Stomach (tissue), 9 donors: ENCODE data around the gene LYZ. TPM values are rescaled to one million over a fixed set of nuclear protein-coding genes. Genes with fewer than 3 reads are reported as not detected.

Experiments
- DNase-seq, 2 donors: peaks; one replicate each; pipeline versions ENCODE4 v3.0.0 to v3.0.0-alpha.2; 2013 to 2019
- H3K27ac ChIP-seq, 5 donors: fragments of 200-600 bp in 4 of 5; sonication (generic) in 4 of 5; one replicate each; pipeline ENCODE4 v1.5.1; 2013 to 2019; ENCODE audit warnings: mild to moderate bottlenecking in 1 of 5, moderate library complexity in 1 of 5
- H3K27me3 ChIP-seq, 3 donors: fragments of 200-600 bp; sonication (generic); one replicate each; pipeline ENCODE4 v1.5.1; 2017 to 2019; ENCODE audit warnings: mixed run types in 1 of 3
- H3K36me3 ChIP-seq, 4 donors: fragments of 200-600 bp; sonication (generic); 1 replicate in 3 of 4; 2 replicates in 1 of 4; pipeline ENCODE4 v1.5.1; 2016 to 2019
- H3K4me1 ChIP-seq, 4 donors: fragments of 200-600 bp; sonication (generic); one replicate each; pipeline ENCODE4 v1.5.1; 2016 to 2019
- H3K4me3 ChIP-seq, 4 donors: fragments of 200-600 bp; sonication (generic) in 3 of 4; one replicate each; pipeline ENCODE4 v1.5.1; 2016 to 2019; ENCODE audit warnings: mild to moderate bottlenecking in 1 of 4
- H3K9me3 ChIP-seq, 4 donors: fragments of 200-600 bp; sonication (generic); one replicate each; pipeline ENCODE4 v1.5.1; 2016 to 2019
- CTCF ChIP-seq, 7 experiments: fragments of 450-650 bp in 4 of 7; fragments of 200-600 bp in 3 of 7; sonication (generic) in 3 of 7; IDR thresholded peaks; one replicate each; pipeline ENCODE4 v1.5.1; 2016 to 2019; ENCODE audit warnings: antibody characterized with exemption in 7 of 7, control low read depth in 2 of 7, mild to moderate bottlenecking in 1 of 7
- EP300 ChIP-seq: sonication (generic); formaldehyde crosslinking; IDR thresholded peaks from one replicate; pipeline ENCODE4 v1.6.1; 2017; ENCODE audit warnings: antibody characterized with exemption
- POLR2A ChIP-seq, 4 donors: fragments of 450-650 bp; IDR thresholded peaks; one replicate each; pipeline ENCODE4 v1.6.1; 2016; ENCODE audit warnings: antibody characterized with exemption in 4 of 4, control low read depth in 2 of 4, mild to moderate bottlenecking in 1 of 4, moderate library complexity in 1 of 4
- POLR2AphosphoS5 ChIP-seq, 3 donors: sonication (generic); formaldehyde crosslinking; IDR thresholded peaks; one replicate each; pipeline ENCODE4 v1.6.1; 2016; ENCODE audit warnings: antibody characterized with exemption in 3 of 3
- WGBS, 5 donors: extraction: QIAGEN DNeasy Blood & Tissue Kit in 3 of 5; methylation state at CpG; one replicate each; pipeline versions ENCODE4 v1.1.5 to v1.1.7; 2013 to 2018; 5-methylcytosine and 5-hydroxymethylcytosine counted together
- intact Hi-C: fragments of 100-400 bp; cut with DNase I; formaldehyde crosslinking; loops from one replicate; pipeline ENCODE4 v1.15.1; 2023; ENCODE audit warnings: low total_unique reads
- polyA plus RNA-seq, 3 donors: library from polyadenylated mRNA; stranded (reverse); fragments of 200-250 nt; gene quantifications; one replicate each; pipeline ENCODE4 v1.2.3, GENCODE V29; 2013
- total RNA-seq, 5 donors: library from RNA; depleted of rRNA; stranded (reverse); fragments of >200 nt; gene quantifications; one replicate each; pipeline versions ENCODE4 v1.1.0 to v1.2.3, GENCODE V29; 2014 to 2016
- donor health status: healthy with polysubstance abuse.
- donor health status: Bipolar disorder and iron deficiency.
- donor health status: healthy.

Gene LYZ
- total and polyA plus RNA-seq, 8 donors = 24.0 to 2,662 (median 340) TPM

DNA sequence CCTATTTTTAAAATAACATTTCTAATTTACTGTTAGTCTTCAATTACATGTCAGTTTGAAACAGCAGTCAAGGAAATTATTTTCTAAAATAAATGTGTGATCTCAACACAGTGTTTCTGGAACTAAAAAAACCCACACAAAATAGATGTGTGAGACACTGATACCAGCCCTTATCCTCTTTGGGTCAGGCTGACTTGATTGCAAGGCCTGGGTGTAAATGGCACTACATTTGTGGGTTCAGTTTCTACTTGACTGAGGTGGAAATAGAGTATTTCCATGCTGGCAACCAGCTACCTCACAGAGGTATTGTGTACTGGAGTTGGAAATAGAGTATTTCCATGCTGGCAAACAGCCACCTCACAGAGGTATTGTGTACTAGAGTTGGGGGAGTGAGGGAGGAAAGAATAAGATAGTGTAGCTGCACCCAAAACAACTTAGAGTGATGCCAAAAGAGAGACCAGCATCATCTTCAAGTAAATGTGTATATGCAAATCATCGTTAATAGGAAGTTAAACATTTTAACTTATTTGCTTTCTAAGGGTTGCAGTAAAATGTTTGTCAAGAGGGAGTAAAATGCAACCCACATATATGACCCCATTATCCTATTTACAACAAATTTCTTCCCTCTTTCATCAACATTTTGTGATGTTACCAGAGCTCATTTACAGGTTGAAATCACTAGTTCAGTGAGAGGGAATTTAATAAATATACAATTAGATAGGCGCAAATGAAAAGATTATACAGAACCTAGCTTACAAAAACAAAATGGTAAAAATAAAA is 10.7 kb upstream of the LYZ start:
- peak in 1 of 2 donors; percentile 37 for DNase-seq
- Histone ChIP-seq H3K27ac (peak overlapping the region; percentile 23 to 81 (median 72)), H3K36me3 (no peaks in the 10 kb centered on the region), H3K4me3 (no peak overlapping the region), H3K9me3 (no peaks in the 10 kb centered on the region), H3K27me3 (no peaks in the 10 kb centered on the region), H3K4me1 (peaks cover 32 to 76% (median 39%) of the 10 kb centered on the region in 4 donors)
- 33 to 61% (median 50%) methylated on average over 2 of the region's 2 CpGs for WGBS, 5 donors
- TF ChIP-seq CTCF (IDR thresholded peaks at IDR 0.05) (no peak), EP300 (no peak), POLR2A (IDR thresholded peaks at IDR 0.05) (no peak), POLR2AphosphoS5 (IDR thresholded peaks at IDR 0.05) (no peak)
- intact Hi-C loops = no loop called here

DNA sequence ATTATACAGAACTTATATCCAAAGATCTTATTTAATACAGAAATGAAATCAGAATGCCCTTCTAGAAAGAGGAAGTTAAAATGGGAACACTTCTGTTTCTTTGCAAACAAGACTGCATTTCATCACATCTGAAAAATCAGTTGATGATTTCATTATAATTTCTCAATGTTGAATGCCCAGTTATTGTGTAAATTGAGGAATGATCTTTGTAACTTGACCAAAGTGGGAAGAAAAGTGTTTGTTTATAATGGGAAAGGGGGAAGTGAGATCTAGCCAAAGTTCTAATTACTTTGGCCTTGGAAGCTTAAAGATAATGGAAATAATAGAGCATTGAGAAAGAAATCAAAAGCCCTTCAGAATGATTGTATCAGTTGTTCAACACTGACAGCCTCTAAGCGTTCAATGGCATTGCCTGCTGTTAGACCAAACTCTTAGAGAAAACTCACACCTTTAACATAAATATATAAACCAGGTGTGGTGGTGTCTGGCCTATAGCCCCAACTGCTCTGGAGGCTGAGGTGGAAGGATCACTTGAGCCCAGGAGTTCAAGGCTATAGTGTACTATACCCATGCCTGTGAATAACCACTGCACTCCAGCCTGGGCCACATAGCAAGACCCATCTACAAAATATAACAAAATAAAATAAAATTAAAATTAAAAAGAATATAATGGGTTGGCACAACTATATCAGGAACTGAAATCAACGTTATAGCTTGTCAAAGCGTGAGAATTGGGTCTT is 9.9 kb upstream of the LYZ start:
- DNase-seq = no peak
- intact Hi-C loops = no loop called here
- 39 to 62% (median 49%) methylated on average over 3 of the region's 3 CpGs for WGBS, 5 donors

DNA sequence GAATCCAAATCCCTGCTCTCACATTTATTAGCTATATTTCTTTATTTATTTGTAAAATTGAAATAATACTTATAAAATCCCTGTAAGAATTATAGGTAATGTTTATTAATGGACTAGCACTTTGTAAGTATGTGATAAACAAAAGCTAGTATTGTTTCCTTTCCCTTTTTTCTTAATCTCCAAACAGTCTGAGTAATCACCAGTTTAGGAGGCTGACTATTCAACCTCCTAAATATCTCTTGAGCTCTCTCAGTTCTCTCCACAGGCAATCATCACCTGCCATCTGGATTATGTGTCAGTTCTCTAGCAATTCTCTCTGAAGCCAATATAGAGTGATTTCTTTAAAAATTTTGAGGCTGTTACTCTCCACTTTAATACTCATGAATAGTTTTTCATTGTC is 9.2 kb upstream of the LYZ start:
- no peak for TF ChIP-seq POLR2AphosphoS5 (IDR thresholded peaks at IDR 0.05)
- TF ChIP-seq EP300 = no peak
- no peak for TF ChIP-seq POLR2A (IDR thresholded peaks at IDR 0.05)
- TF ChIP-seq CTCF (IDR thresholded peaks at IDR 0.05) = no peak
- Histone ChIP-seq H3K4me1 (peaks cover 30 to 75% (median 47%) of the 10 kb centered on the region in 4 donors), H3K9me3 (no peaks in the 10 kb centered on the region), H3K27ac (peak overlapping the region in 3 of 5 donors; percentile 23 to 81 (median 75)), H3K36me3 (no peaks in the 10 kb centered on the region), H3K4me3 (no peak overlapping the region), H3K27me3 (no peaks in the 10 kb centered on the region)
- intact Hi-C loops = no loop called here
- DNase-seq = no peak

More for the DNA sequence above, 9.9 kb upstream of the LYZ start:
- Histone ChIP-seq H3K36me3 (no peaks in the 10 kb centered on the region), H3K27ac (peak overlapping the region; percentile 23 to 81 (median 61)), H3K4me1 (peaks cover 33 to 75% (median 41%) of the 10 kb centered on the region in 4 donors), H3K9me3 (no peaks in the 10 kb centered on the region), H3K4me3 (no peak overlapping the region), H3K27me3 (no peaks in the 10 kb centered on the region)
- no peak for TF ChIP-seq EP300
- peak in 2 of 3 donors; percentile 21 to 53 for TF ChIP-seq POLR2AphosphoS5 (IDR thresholded peaks at IDR 0.05)
- TF ChIP-seq CTCF (IDR thresholded peaks at IDR 0.05) = no peak

DNA sequence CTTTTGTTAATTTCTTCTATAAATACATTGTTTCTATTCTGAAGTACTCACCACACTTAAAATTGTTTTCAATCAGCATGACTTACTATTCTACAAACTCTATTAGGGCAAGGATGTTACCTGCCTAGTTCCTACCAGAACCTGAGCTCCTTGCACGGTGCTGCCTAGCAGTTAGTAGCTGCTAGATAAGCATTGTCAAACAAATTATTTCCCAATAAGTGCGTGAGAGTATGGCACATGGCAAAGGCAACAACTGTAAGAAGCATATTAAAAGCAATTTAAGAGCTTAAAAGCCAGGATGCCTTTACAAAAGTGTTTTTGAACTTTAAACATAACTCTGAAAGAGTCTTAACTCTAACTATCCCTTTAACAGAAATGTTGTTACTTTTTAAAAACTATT is 8.2 kb upstream of the LYZ start:
- TF ChIP-seq CTCF (IDR thresholded peaks at IDR 0.05) = no peak
- TF ChIP-seq POLR2AphosphoS5 (IDR thresholded peaks at IDR 0.05) = peak in 2 of 3 donors; percentile 14 to 41
- H3K4me1 ChIP-seq = peaks cover 40 to 83% (median 55%) of the 10 kb centered on the region in 4 donors
- H3K9me3 ChIP-seq = no peaks in the 10 kb centered on the region
- no peak overlapping the region for H3K4me3 ChIP-seq
- H3K27me3 ChIP-seq = no peaks in the 10 kb centered on the region
- no peaks in the 10 kb centered on the region for H3K36me3 ChIP-seq
- 20 to 63% (median 48%) methylated on average over 2 of the region's 2 CpGs for WGBS, 5 donors
- H3K27ac ChIP-seq = peak overlapping the region in 3 of 5 donors; percentile 25 to 81 (median 75)
- intact Hi-C loops = no loop called here
- DNase-seq = peak; percentile 46 to 52
